Neural cell (in vitro differentiated cells): ENCODE data around the gene ITPK1.

Experiments used
- EP300 ChIP-seq: fragments of 450-650 bp; conservative IDR thresholded peaks from 2 replicates; pipeline ENCODE4 v1.6.1; 2014; ENCODE audit warnings: antibody characterized with exemption, mild to moderate bottlenecking, moderate library complexity; ENCODE audit not compliant: poor library complexity, severe bottlenecking
- EZH2 ChIP-seq: fragments of 200-600, 300-800 bp; shearing (Covaris generic), sonication (generic); IDR thresholded peaks from 2 replicates; pipeline ENCODE4 v1.6.1; 2014; ENCODE audit warnings: antibody characterized with exemption, low read length, borderline replicate concordance, mild to moderate bottlenecking; ENCODE audit not compliant: insufficient read depth, poor library complexity, severe bottlenecking
- MXI1 ChIP-seq: fragments of 450-650 bp; conservative IDR thresholded peaks from 2 replicates; pipeline ENCODE4 v1.6.1; 2014; ENCODE audit warnings: antibody characterized with exemption, mild to moderate bottlenecking; ENCODE audit not compliant: poor library complexity, severe bottlenecking
- POLR2AphosphoS5 ChIP-seq: IDR thresholded peaks from 2 replicates; pipeline ENCODE4 v1.6.1; 2012
- RAD21 ChIP-seq: fragments of 450-650 bp; conservative IDR thresholded peaks from 2 replicates; pipeline ENCODE4 v1.6.1; 2014; ENCODE audit warnings: antibody characterized with exemption, mild to moderate bottlenecking, moderate library complexity
- SMC3 ChIP-seq: fragments of 450-650 bp; conservative IDR thresholded peaks from 2 replicates; pipeline ENCODE4 v1.6.1; 2014; ENCODE audit warnings: antibody characterized with exemption, mild to moderate bottlenecking, moderate library complexity; ENCODE audit not compliant: poor library complexity
- TF ChIP-seq, protein P1 (sequence below): fragments of 450-650 bp; IDR thresholded peaks from 2 replicates; pipeline ENCODE4 v1.5.1; 2014; ENCODE audit warnings: antibody characterized with exemption, mild to moderate bottlenecking, moderate library complexity; ENCODE audit not compliant: poor library complexity, severe bottlenecking

DNA sequence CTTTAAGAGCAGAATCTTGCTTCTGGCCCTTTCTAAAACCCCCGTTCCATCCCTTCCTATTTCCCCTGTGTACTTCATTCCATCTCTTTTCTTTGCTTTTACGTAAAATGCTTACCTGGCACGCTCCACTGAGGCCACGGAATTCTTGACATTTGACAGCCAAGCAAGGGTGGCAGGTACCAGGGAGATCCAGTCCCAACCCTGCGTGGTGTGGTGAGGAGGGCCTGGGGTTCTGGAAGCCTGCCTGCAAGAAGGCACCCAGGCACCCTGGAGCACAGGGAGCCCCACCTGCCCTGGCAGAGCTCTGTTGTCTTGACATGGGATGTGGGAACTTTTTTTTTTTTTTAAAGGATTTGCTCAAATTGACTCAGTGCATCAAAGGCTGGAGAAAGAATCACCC, 48.6 kb downstream of the ITPK1 start:
- TF ChIP-seq, protein P1, sequence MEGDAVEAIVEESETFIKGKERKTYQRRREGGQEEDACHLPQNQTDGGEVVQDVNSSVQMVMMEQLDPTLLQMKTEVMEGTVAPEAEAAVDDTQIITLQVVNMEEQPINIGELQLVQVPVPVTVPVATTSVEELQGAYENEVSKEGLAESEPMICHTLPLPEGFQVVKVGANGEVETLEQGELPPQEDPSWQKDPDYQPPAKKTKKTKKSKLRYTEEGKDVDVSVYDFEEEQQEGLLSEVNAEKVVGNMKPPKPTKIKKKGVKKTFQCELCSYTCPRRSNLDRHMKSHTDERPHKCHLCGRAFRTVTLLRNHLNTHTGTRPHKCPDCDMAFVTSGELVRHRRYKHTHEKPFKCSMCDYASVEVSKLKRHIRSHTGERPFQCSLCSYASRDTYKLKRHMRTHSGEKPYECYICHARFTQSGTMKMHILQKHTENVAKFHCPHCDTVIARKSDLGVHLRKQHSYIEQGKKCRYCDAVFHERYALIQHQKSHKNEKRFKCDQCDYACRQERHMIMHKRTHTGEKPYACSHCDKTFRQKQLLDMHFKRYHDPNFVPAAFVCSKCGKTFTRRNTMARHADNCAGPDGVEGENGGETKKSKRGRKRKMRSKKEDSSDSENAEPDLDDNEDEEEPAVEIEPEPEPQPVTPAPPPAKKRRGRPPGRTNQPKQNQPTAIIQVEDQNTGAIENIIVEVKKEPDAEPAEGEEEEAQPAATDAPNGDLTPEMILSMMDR, result no peak
- TF ChIP-seq SMC3 (no peak), EP300 (no peak), MXI1 (no peak), RAD21 (no peak), POLR2AphosphoS5 (no peak), EZH2 (no peak)
